Activated T-helper 17 cell treated with anti-CD3 and anti-CD28 coated beads, Interleukin-2, amount 50 U/mL, for 72 hours (primary cell): Measurements from ENCODE around the gene EVA1A. TPM values are rescaled to one million over a fixed set of nuclear protein-coding genes. Genes with fewer than 3 reads are reported as not detected.

ENCODE experiments used
- ATAC-seq: fragments of 150-1000 bp; cut with Tn5 transposase; replicated peaks from 2 replicates; pipeline ENCODE4 v1.10.0; 2021; ENCODE audit warnings: mild to moderate bottlenecking, moderate library complexity
- H3K27ac Mint-ChIP-seq: one replicate; pipeline ENCODE4 v1.8.0; 2022; ENCODE audit warnings: mixed read lengths
- H3K27me3 Mint-ChIP-seq: one replicate; pipeline ENCODE4 v1.8.0; 2022; ENCODE audit warnings: mixed read lengths
- H3K36me3 Mint-ChIP-seq: one replicate; pipeline ENCODE4 v1.8.0; 2022; ENCODE audit warnings: low read depth, mild to moderate bottlenecking, mixed read lengths
- H3K4me1 Mint-ChIP-seq: one replicate; pipeline ENCODE4 v1.8.0; 2022; ENCODE audit warnings: mixed read lengths
- H3K4me3 Mint-ChIP-seq: one replicate; pipeline ENCODE4 v1.8.0; 2022; ENCODE audit warnings: mild to moderate bottlenecking, mixed read lengths
- H3K9me3 Mint-ChIP-seq: one replicate; pipeline ENCODE4 v1.8.0; 2022; ENCODE audit warnings: mixed read lengths
- total RNA-seq, 2 donors: library from RNA; stranded (reverse); gene quantifications; one replicate each; pipeline ENCODE4 v1.2.3, GENCODE V29; 2022

The EVA1A gene
- total RNA-seq, 2 donors from 2014 or later, result not detected

DNA sequence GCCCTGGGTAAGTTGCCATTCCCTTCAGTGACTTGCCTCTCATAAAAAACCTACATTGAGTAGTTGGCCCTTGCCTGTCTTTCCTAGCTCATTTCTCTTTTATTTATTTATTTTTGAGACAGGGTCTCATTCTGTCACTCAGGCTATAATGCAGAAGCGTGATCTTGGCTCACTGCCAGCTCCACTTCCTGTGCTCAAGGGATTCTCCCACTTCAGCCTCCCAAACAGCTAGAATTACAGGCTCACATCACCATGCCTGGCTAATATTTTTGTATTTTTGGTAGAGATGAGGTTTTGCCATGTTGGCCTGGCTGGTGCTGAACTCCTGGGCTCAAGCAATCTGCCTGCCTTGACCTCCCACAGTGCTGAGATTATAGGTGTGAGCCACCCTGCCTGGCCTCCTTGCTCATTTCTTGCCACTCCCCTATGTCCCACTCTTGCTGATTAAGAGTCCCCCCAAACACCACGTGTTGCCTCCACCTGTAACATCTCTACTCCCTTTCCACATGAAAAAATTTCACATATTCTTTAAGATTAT, 12.6 kb downstream of the EVA1A start:
- Mint-ChIP-seq H3K27me3 (peaks cover 28% of the 10 kb centered on the region), H3K36me3 (no peaks in the 10 kb centered on the region)

DNA sequence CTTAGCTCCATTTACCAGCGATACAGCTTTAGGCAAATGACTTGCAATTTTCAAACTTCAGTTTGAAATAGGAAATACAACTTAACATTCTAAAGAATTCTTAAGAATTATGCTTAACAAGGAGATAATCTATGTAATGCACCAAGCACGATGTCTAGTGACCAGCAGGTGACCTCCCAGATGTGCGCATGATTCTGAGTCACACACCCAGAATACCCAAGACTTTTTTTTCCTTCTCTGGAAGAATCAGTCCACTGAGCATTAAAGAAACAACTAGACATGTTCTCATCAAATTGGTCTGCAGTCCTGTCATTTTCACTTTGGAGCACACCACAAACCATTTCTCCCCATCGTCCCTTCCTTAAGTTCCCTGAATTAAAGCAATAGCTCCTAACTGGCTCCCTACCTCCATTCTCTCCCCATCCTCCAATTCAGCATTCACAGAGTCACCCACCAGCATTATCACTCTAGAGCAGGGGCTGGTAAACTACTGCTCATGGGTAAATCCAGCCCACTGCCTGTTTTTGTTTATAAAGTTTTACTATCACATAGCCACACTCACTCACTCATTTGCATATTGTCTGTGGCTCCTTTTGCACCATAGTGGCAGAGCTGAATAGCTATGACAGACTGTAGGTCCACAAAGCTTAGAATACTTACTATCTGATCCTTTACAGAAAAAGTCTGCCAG, 13.2 kb downstream of the EVA1A start:
- no peaks in the 10 kb centered on the region for H3K36me3 Mint-ChIP-seq
- H3K4me1 Mint-ChIP-seq, result no peaks in the 10 kb centered on the region
- H3K27me3 Mint-ChIP-seq, result peaks cover 24% of the 10 kb centered on the region
- H3K27ac Mint-ChIP-seq, result no peak overlapping the region
- H3K9me3 Mint-ChIP-seq, result no peaks in the 10 kb centered on the region
- no peak for ATAC-seq
- H3K4me3 Mint-ChIP-seq, result no peak overlapping the region

More for the DNA sequence above, 12.6 kb downstream of the EVA1A start:
- Mint-ChIP-seq H3K4me1 (no peaks in the 10 kb centered on the region), H3K9me3 (no peaks in the 10 kb centered on the region), H3K4me3 (no peak overlapping the region), H3K27ac (no peak overlapping the region)
- ATAC-seq, result no peak

DNA sequence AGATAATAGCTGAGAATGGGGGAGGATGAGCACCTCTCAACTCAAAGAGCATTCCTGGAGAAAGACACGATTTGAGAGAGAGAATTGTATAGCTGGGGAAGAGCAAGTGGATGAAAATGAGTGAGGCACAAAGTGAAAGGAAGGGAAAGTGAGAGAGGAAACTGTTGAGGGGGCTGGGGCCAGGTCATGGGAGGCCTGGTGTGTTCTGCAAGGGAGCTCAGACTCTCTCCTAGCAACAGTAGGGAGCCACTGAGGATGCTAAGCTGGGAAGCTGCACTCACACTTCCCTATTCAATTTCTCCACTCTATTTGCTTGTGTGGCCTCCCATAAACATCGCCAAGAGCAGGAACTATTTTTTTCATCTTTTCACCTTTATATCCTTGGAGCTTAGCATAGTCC, 14.8 kb downstream of the EVA1A start:
- Mint-ChIP-seq H3K4me3 (no peak overlapping the region), H3K27me3 (peaks cover 13% of the 10 kb centered on the region), H3K4me1 (no peaks in the 10 kb centered on the region), H3K9me3 (no peaks in the 10 kb centered on the region), H3K36me3 (no peaks in the 10 kb centered on the region), H3K27ac (no peak overlapping the region)
- ATAC-seq, result no peak

DNA sequence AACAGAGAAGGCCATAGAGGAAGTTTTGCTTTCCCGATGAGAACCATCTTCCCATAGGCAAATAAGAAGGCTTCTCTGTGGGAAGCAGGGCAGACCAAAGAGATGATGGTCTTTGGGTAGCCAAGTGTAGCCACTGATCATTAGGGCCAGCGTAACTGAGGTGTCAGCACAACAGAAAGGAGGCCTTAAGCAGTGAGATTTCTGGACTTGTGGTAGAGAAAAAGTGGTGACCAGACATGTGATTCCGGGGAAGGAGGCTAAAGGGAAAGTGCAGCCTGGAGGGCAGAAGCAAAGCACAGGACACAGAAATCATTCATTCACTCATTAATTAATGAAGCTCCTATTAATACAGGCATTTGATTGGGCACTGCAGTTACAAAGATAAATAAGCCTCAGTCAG, 15.4 kb downstream of the EVA1A start:
- no peaks in the 10 kb centered on the region for H3K36me3 Mint-ChIP-seq
- no peak overlapping the region for H3K4me3 Mint-ChIP-seq
- no peaks in the 10 kb centered on the region for H3K4me1 Mint-ChIP-seq
- H3K27ac Mint-ChIP-seq, result no peak overlapping the region
- ATAC-seq, result no peak
- H3K27me3 Mint-ChIP-seq, result peaks cover 13% of the 10 kb centered on the region
- no peaks in the 10 kb centered on the region for H3K9me3 Mint-ChIP-seq

DNA sequence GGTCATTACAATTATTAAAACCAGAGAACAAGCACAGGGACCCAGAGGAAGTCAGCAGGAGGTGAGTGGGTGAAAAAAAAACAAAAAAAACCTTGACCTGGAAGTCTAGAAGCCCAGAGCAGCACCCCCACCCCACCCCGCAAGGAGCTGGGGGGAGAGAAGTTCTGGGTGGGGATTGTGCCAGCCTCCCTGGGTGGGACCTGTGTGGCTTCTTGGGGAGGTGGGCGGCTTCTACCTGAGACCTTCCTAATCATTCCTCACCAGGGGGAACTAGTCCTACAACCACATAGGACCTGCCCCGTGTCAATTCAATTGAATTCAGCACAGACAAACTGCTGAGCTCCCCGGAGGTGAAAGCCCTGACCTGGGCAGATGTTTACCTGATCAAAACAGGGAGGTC, 17.3 kb downstream of the EVA1A start:
- no peaks in the 10 kb centered on the region for H3K4me1 Mint-ChIP-seq
- H3K36me3 Mint-ChIP-seq, result no peaks in the 10 kb centered on the region
- no peak overlapping the region for H3K27ac Mint-ChIP-seq
- no peak overlapping the region for H3K4me3 Mint-ChIP-seq
- no peak for ATAC-seq
- H3K9me3 Mint-ChIP-seq, result no peaks in the 10 kb centered on the region
- H3K27me3 Mint-ChIP-seq, result peaks cover 11% of the 10 kb centered on the region

DNA sequence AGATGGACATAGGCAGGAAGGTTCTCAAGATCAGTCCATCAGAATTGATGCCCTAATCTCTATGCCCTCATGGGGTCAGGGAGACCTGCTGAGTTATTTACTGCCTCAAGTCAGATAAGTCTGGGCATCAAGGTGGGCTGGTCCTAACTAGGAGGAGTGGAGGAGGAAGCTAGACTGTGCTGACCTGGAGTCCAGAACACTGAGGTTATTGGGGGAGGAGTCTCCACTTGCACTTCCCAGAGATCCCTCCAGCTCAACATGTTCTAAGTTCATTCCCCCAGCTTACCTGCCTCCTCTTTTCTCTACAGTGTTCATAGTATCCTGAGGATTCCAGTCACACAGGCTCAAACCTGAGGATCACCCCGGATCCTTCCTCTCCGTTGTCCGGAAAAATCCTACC, 19.3 kb downstream of the EVA1A start:
- no peaks in the 10 kb centered on the region for H3K4me1 Mint-ChIP-seq
- peaks cover 8% of the 10 kb centered on the region for H3K27me3 Mint-ChIP-seq
- no peak for ATAC-seq
- H3K4me3 Mint-ChIP-seq, result no peak overlapping the region
- no peaks in the 10 kb centered on the region for H3K9me3 Mint-ChIP-seq
- no peak overlapping the region for H3K27ac Mint-ChIP-seq
- no peaks in the 10 kb centered on the region for H3K36me3 Mint-ChIP-seq

DNA sequence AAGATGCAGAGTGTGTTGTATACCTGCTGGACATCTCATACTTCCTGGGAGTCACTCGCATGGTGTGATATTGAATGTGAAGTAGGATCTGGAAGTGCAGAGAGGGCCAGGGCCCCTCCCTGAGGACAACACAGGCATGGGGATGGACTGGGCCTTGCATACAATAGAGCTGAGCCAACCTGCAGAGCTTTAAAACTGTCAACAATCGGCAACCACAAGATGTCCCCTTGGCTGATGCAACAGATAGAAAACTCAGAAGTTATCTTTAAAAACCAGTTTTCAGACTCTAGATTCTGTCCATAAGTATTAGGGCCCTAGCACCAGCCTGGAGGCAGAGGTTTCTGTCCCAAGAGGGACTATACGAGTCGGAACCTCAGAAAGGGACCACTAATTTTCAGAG, 19.7 kb downstream of the EVA1A start:
- H3K4me3 Mint-ChIP-seq, result no peak overlapping the region
- ATAC-seq, result no peak

DNA sequence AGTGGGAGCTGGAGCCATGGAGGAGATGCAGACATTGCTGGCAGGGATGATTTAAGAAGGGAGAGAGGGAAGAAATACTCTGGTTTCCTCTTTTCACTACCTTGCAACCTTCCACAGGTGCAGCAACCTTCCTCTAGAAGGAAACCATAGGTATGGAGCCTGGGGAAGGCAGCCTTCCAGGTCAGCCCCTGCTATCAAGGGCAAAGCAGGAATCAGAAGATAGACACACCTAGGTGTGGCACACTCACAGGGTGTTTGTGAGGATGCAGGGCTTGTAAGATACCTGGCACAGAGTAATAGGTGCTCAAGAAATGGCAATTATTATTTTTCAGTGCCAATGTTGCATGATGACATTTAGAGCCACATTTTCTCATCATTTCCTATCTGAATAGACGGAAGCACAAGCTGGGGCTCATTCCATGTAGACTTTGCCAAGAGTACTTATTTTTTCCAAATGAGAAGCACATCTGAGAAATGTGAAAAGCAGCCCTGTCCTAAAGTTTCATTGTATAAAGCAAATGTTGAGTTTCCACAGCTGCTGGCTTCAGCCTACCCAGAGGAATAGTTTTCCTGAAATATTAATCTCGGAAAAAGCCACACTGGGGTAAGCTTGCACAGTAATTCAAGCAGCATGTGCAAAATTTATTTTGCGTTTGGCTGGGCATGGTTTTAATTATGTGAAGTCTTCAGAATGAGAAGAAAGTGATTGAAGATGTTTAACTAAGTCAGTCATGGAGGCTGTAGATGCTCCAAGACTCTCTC, 20.6 kb downstream of the EVA1A start:
- H3K27me3 Mint-ChIP-seq, result peaks cover 7% of the 10 kb centered on the region
- ATAC-seq, result no peak
- no peaks in the 10 kb centered on the region for H3K4me1 Mint-ChIP-seq
- H3K9me3 Mint-ChIP-seq, result no peaks in the 10 kb centered on the region
- no peak overlapping the region for H3K4me3 Mint-ChIP-seq
- H3K27ac Mint-ChIP-seq, result no peak overlapping the region
- no peaks in the 10 kb centered on the region for H3K36me3 Mint-ChIP-seq

More for the DNA sequence above, 19.7 kb downstream of the EVA1A start:
- Mint-ChIP-seq H3K27ac (no peak overlapping the region), H3K9me3 (no peaks in the 10 kb centered on the region), H3K27me3 (peaks cover 4% of the 10 kb centered on the region), H3K36me3 (no peaks in the 10 kb centered on the region), H3K4me1 (no peaks in the 10 kb centered on the region)

DNA sequence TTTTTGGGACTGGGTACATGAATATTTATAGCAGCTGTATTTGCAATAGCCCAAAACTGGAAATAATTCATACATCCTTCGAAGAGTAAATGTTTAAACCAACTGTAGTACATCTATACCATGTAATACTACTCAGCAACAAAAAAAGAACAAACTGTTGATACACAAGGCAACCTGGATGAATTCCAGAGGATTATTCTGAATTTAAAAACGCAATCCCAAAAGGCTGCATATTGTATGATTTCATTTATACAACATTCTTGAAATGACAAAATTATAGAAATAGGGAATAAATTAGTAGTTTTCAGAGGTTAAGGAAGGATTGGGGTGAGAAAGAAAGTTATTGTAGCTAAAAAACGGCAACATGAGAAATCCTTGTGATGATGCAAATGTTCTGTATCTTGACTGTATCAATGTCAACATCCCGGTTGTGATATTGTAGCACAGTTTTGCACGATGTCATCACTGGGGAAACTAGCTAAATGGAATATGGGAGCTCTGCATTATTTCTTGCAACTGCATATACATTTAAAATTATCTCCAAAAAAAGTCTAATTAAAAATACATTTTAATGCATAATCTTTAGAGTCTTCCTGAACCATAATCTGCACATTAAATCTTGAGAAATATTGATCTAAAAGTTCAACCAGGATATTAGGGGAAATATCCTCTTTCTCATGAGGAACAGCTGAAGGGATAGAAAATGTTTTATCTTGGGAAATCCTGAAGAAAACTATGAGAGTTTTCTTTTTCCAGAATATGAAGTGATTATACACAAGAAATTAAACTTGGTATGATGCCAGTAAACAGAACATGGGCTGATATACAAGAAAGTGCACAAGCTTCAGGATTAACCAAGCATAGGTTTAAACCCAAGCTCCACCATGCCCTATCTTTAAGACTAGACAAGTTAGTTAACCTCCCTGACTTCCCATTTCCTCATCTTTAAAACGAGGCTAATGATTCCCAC, 21.9 kb downstream of the EVA1A start:
- no peak for ATAC-seq
- Mint-ChIP-seq H3K27me3 (peaks cover 7% of the 10 kb centered on the region), H3K4me1 (no peaks in the 10 kb centered on the region), H3K4me3 (no peak overlapping the region), H3K9me3 (no peaks in the 10 kb centered on the region), H3K27ac (no peak overlapping the region), H3K36me3 (no peaks in the 10 kb centered on the region)

DNA sequence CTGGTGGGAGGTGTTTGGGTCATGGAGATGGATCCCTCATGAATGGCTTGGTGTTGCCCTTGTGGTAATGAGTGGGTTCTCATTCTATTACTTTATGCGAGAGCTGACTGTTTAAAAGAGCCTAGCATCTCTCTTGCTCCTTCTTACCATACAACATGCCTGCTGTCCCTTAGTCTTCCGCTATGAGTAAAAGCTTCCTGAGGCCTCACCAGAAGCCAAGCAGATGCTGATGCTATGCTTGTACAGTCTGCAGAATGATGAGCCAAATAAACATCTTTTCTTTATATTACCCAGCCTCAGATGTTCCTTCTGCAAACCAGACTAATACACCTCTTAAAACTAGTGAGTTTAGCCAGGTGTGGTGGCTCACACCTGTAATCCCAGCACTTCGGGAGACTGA, 23.1 kb downstream of the EVA1A start:
- Mint-ChIP-seq H3K4me3 (no peak overlapping the region), H3K27me3 (peaks cover 7% of the 10 kb centered on the region), H3K27ac (no peak overlapping the region), H3K36me3 (no peaks in the 10 kb centered on the region), H3K4me1 (no peaks in the 10 kb centered on the region), H3K9me3 (no peaks in the 10 kb centered on the region)
- ATAC-seq, result no peak

DNA sequence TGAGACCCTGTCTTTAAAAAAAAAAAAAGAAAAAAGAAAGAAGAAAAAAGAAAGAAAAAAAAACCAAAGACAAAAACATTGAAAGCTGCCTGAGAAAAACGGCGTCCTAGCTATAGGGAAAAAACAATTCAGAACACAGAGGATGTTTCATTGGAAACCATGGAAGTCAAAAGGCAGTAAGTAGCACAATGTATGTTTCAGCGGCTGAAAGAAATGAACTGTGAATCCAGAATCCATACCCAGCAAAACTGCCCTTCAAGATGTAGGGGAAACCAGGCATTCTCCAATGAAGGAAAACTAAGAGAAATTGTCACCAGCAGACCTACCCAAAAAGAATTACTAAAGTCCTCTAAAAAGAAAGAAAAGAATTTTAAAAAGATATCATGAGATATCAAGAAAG, 27.6 kb downstream of the EVA1A start:
- Mint-ChIP-seq H3K27me3 (peaks cover 24% of the 10 kb centered on the region), H3K27ac (no peak overlapping the region), H3K4me3 (no peak overlapping the region), H3K36me3 (no peaks in the 10 kb centered on the region), H3K4me1 (no peaks in the 10 kb centered on the region), H3K9me3 (no peaks in the 10 kb centered on the region)
- ATAC-seq, result no peak

DNA sequence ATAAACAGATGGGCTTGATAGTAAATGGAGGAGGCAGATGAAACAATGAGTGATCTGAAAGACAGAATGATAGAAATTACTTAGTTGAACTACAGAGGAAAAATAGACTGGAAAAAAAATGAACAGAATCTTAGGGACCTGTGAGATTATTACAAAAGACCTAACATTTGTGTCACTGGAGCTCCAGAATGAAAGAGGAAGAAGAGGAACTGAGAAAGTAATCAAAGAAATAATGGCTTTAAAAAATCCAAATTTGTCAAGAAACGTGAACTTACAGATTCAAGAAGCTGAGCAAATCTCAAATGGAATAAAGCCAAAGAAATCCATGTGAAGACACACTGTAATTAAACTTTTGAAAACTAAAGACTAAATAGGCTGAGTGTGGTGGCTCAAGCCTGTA, 28.3 kb downstream of the EVA1A start:
- Mint-ChIP-seq H3K4me3 (no peak overlapping the region), H3K27me3 (peaks cover 29% of the 10 kb centered on the region), H3K4me1 (no peaks in the 10 kb centered on the region), H3K9me3 (no peaks in the 10 kb centered on the region), H3K27ac (no peak overlapping the region), H3K36me3 (no peaks in the 10 kb centered on the region)
- no peak for ATAC-seq

DNA sequence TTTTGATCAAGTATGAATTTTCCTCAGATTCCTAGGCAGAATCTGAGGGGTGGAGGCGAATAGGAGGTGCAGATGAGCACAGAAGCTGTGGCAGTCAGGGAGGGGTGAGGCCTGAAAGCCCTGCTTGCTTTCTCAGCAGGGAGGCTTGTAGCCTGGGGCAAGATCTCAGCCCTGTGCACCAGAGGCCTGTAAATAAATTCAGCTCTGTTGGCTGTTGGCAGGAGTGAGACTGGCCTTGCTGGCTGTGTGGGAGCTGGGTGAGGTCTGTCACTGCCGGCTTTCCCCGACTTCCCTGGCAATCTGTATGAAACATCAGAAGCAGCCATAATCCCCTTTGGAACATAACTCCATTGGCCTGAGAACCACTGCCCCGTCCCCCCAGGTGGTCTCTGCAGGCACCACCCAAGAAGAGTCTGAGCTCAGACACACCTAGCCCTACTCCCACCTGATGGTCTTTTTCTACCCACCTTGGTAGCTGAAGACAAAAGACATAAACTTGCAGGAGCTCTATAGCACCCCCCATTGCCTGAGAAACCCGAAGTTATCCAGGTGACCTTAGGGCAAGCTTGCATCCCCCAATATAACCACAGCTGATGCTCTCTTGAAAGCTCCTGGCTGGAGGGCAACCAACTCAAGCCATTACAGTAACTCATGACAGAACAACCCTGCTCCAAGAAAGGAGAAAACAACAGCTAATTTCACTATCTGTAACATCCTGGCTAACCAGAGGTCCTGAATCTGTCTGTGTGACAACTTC, 32.3 kb downstream of the EVA1A start:
- H3K9me3 Mint-ChIP-seq, result no peaks in the 10 kb centered on the region
- no peak overlapping the region for H3K4me3 Mint-ChIP-seq
- peaks cover 34% of the 10 kb centered on the region for H3K27me3 Mint-ChIP-seq
- H3K27ac Mint-ChIP-seq, result no peak overlapping the region
- no peak for ATAC-seq
- H3K36me3 Mint-ChIP-seq, result no peaks in the 10 kb centered on the region
- no peaks in the 10 kb centered on the region for H3K4me1 Mint-ChIP-seq

DNA sequence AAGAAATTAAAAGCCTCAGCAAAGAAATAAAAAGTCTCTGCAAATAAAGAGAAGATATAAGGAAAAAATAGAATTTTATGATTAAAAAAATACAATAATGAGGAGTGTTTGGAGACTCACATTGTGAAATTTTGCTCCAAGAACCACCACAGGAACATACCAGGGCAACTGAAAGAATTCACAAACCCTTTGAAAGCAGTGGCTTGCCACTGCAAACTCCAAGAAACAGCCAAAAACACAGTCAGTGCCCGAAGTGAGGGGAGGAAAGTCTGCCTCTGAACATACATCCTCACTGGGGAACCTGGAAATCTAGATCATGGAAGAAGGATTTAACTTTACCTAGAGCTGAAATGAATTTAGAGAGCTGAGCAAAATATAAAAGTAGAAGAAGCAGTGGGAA, 33.1 kb downstream of the EVA1A start:
- H3K4me3 Mint-ChIP-seq, result no peak overlapping the region
- H3K9me3 Mint-ChIP-seq, result no peaks in the 10 kb centered on the region

More for the DNA sequence above, 33.1 kb downstream of the EVA1A start:
- no peak overlapping the region for H3K27ac Mint-ChIP-seq
- peaks cover 38% of the 10 kb centered on the region for H3K27me3 Mint-ChIP-seq
- no peaks in the 10 kb centered on the region for H3K4me1 Mint-ChIP-seq
- no peak for ATAC-seq
- no peaks in the 10 kb centered on the region for H3K36me3 Mint-ChIP-seq
